Activated naive CD4-positive, alpha-beta T cell treated with anti-CD3 and anti-CD28 coated beads, Interleukin-2, amount 50 U/mL, for 72 hours (primary cell): ENCODE data around the gene DNAH10. TPM values are rescaled to one million over a fixed set of nuclear protein-coding genes. Genes with fewer than 3 reads are reported as not detected.

Source experiments
- ATAC-seq, 2 donors: fragments of 150-1000 bp; cut with Tn5 transposase; 2 replicates each; pipeline ENCODE4 v1.10.0; 2021; ENCODE audit warnings: mild to moderate bottlenecking in 2 of 2, moderate library complexity in 2 of 2
- DNase-seq, 2 donors: peaks; one replicate each; pipeline ENCODE4 v3.0.0; 2021 to 2022; ENCODE audit warnings: low spot score in 2 of 2
- H3K27ac Mint-ChIP-seq, 2 donors: one replicate each; pipeline ENCODE4 v1.8.0; 2022; ENCODE audit warnings: mild to moderate bottlenecking in 2 of 2, mixed read lengths in 2 of 2
- H3K36me3 Mint-ChIP-seq, 2 donors: one replicate each; pipeline ENCODE4 v1.8.0; 2022; ENCODE audit warnings: mixed read lengths in 2 of 2
- H3K9me3 Mint-ChIP-seq, 2 donors: one replicate each; pipeline ENCODE4 v1.8.0; 2022; ENCODE audit warnings: mixed read lengths in 2 of 2
- total RNA-seq, 2 donors: library from RNA; stranded (reverse); gene quantifications; one replicate each; pipeline ENCODE4 v1.2.3, GENCODE V29; 2022

DNAH10 gene
- total RNA-seq, 2 donors from 2014 or later: 0.27 to 1.0 TPM

GRCh38 chr12:123808167-123808566, 46.1 kb downstream of the DNAH10 start:
- no peaks in the 10 kb centered on the region for H3K36me3 Mint-ChIP-seq
- ATAC-seq (no peak), DNase-seq (no peak)
- no peaks in the 10 kb centered on the region for H3K9me3 Mint-ChIP-seq
- peak overlapping the region in 1 of 2 donors; percentile 8 for H3K27ac Mint-ChIP-seq

GRCh38 chr12:123813349-123813748, 51.2 kb downstream of the DNAH10 start:
- no peak overlapping the region for H3K27ac Mint-ChIP-seq
- ATAC-seq (no peak), DNase-seq (no peak)
- H3K36me3 Mint-ChIP-seq: peaks cover 9 to 10% of the 10 kb centered on the region in 2 donors
- H3K9me3 Mint-ChIP-seq: peaks cover 7 to 8% of the 10 kb centered on the region in 2 donors

GRCh38 chr12:123815968-123816367, 53.9 kb downstream of the DNAH10 start:
- ATAC-seq: no peak
- Mint-ChIP-seq H3K27ac (no peak overlapping the region), H3K36me3 (peaks cover 9 to 10% of the 10 kb centered on the region in 2 donors), H3K9me3 (peaks cover 7 to 8% of the 10 kb centered on the region in 2 donors)
- no peak for DNase-seq

GRCh38 chr12:123816896-123817537, 54.9 kb downstream of the DNAH10 start:
- DNase-seq: no peak
- peaks cover 7 to 8% of the 10 kb centered on the region in 2 donors for H3K9me3 Mint-ChIP-seq
- no peak for ATAC-seq
- no peak overlapping the region for H3K27ac Mint-ChIP-seq
- peaks cover 9 to 10% of the 10 kb centered on the region in 2 donors for H3K36me3 Mint-ChIP-seq

- no peaks in the 10 kb centered on the region for H3K9me3 Mint-ChIP-seq
- ATAC-seq: no peak
- peaks cover 0 to under 1% of the 10 kb centered on the region in 2 donors for H3K36me3 Mint-ChIP-seq
- no peak for DNase-seq
- no peak overlapping the region for H3K27ac Mint-ChIP-seq
Measured at GRCh38 chr12:123822804-123823203, 60.7 kb downstream of the DNAH10 start.

GRCh38 chr12:123828120-123828519, 66.0 kb downstream of the DNAH10 start:
- Mint-ChIP-seq H3K27ac (peak overlapping the region in 1 of 2 donors; percentile 53), H3K36me3 (no peaks in the 10 kb centered on the region), H3K9me3 (no peaks in the 10 kb centered on the region)
- DNase-seq: no peak
- no peak for ATAC-seq

- Mint-ChIP-seq H3K27ac (no peak overlapping the region), H3K9me3 (no peaks in the 10 kb centered on the region), H3K36me3 (no peaks in the 10 kb centered on the region)
- DNase-seq (no peak), ATAC-seq (no peak)
Measured at GRCh38 chr12:123828854-123829547, 66.9 kb downstream of the DNAH10 start.

- DNase-seq: no peak
- Mint-ChIP-seq H3K36me3 (no peaks in the 10 kb centered on the region), H3K27ac (no peak overlapping the region), H3K9me3 (no peaks in the 10 kb centered on the region)
- no peak for ATAC-seq
Measured at GRCh38 chr12:123829561-123829960, 67.5 kb downstream of the DNAH10 start.

- Mint-ChIP-seq H3K9me3 (no peaks in the 10 kb centered on the region), H3K27ac (no peak overlapping the region), H3K36me3 (peaks cover 0 to 7% of the 10 kb centered on the region in 2 donors)
- ATAC-seq (no peak), DNase-seq (no peak)
Measured at GRCh38 chr12:123830675-123831074, 68.6 kb downstream of the DNAH10 start.

- peaks cover 0 to 9% of the 10 kb centered on the region in 2 donors for H3K36me3 Mint-ChIP-seq
- ATAC-seq (no peak), DNase-seq (no peak)
- H3K27ac Mint-ChIP-seq: no peak overlapping the region
- H3K9me3 Mint-ChIP-seq: no peaks in the 10 kb centered on the region
Measured at GRCh38 chr12:123832052-123832451, 70.0 kb downstream of the DNAH10 start.

- ATAC-seq (no peak), DNase-seq (no peak)
- H3K9me3 Mint-ChIP-seq: no peaks in the 10 kb centered on the region
- peaks cover 0 to 9% of the 10 kb centered on the region in 2 donors for H3K36me3 Mint-ChIP-seq
- no peak overlapping the region for H3K27ac Mint-ChIP-seq
Measured at GRCh38 chr12:123833830-123834229, 71.7 kb downstream of the DNAH10 start.

GRCh38 chr12:123834845-123835244, 72.7 kb downstream of the DNAH10 start:
- DNase-seq: no peak
- no peak for ATAC-seq
- no peaks in the 10 kb centered on the region for H3K9me3 Mint-ChIP-seq

GRCh38 chr12:123836292-123836691, 74.2 kb downstream of the DNAH10 start:
- ATAC-seq (no peak), DNase-seq (no peak)
- H3K36me3 Mint-ChIP-seq: peaks cover 0 to 9% of the 10 kb centered on the region in 2 donors
- no peak overlapping the region for H3K27ac Mint-ChIP-seq
- no peaks in the 10 kb centered on the region for H3K9me3 Mint-ChIP-seq

More at GRCh38 chr12:123834845-123835244, 72.7 kb downstream of the DNAH10 start:
- Mint-ChIP-seq H3K27ac (no peak overlapping the region), H3K36me3 (peaks cover 0 to 9% of the 10 kb centered on the region in 2 donors)

GRCh38 chr12:123839826-123840225, 77.7 kb downstream of the DNAH10 start:
- no peak overlapping the region for H3K27ac Mint-ChIP-seq
- no peaks in the 10 kb centered on the region for H3K9me3 Mint-ChIP-seq
- DNase-seq (no peak), ATAC-seq (no peak)
- H3K36me3 Mint-ChIP-seq: peaks cover 0 to 9% of the 10 kb centered on the region in 2 donors

GRCh38 chr12:123840765-123841425, 78.8 kb downstream of the DNAH10 start:
- Mint-ChIP-seq H3K27ac (no peak overlapping the region), H3K36me3 (no peaks in the 10 kb centered on the region), H3K9me3 (no peaks in the 10 kb centered on the region)
- ATAC-seq (no peak), DNase-seq (no peak)

GRCh38 chr12:123843912-123844748, 82.0 kb downstream of the DNAH10 start:
- ATAC-seq: no peak
- H3K36me3 Mint-ChIP-seq: no peaks in the 10 kb centered on the region
- DNase-seq: no peak
- H3K27ac Mint-ChIP-seq: no peak overlapping the region
- H3K9me3 Mint-ChIP-seq: no peaks in the 10 kb centered on the region

GRCh38 chr12:123845881-123846280, 83.8 kb downstream of the DNAH10 start:
- DNase-seq (no peak), ATAC-seq (no peak)
- Mint-ChIP-seq H3K27ac (no peak overlapping the region), H3K36me3 (no peaks in the 10 kb centered on the region), H3K9me3 (no peaks in the 10 kb centered on the region)
